GM19238 (cell line): ENCODE results near the gene ZNF564.
"Not testable (repeated sequence)": the region's sequence is repeated elsewhere in the genome, so short reads cannot be mapped to it uniquely, and the experiment has no call there.

ENCODE experiments used
- DNase-seq: peaks from one replicate; pipeline ENCODE4 v3.0.0; 2011; ENCODE audit warnings: low spot score; ENCODE audit not compliant: insufficient read length

Gene ZNF564

DNA sequence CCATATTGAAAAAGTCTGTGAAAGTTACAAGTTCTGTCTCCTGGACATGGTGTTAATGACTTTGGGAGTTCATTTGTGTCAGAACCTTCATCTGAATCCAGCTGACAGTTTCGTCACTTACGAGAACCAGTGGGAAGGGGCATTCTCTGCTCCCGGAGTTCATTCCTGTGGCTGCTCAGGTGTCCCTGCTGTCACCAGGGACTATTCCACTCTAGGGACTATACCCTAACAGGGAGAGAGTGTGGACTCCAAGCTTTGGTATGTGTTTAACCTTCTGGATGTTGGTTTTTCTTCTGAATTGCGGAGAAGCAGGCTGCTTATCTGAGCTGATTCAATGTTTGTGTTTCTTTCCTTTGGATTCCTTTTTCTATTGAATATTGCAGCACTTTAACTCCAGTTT is 54.2 kb downstream of the ZNF564 start:
- no peak for DNase-seq

- no peak for DNase-seq
Measured at GRCh38 chr19:12496480-12496879, 54.8 kb downstream of the ZNF564 start.

DNA sequence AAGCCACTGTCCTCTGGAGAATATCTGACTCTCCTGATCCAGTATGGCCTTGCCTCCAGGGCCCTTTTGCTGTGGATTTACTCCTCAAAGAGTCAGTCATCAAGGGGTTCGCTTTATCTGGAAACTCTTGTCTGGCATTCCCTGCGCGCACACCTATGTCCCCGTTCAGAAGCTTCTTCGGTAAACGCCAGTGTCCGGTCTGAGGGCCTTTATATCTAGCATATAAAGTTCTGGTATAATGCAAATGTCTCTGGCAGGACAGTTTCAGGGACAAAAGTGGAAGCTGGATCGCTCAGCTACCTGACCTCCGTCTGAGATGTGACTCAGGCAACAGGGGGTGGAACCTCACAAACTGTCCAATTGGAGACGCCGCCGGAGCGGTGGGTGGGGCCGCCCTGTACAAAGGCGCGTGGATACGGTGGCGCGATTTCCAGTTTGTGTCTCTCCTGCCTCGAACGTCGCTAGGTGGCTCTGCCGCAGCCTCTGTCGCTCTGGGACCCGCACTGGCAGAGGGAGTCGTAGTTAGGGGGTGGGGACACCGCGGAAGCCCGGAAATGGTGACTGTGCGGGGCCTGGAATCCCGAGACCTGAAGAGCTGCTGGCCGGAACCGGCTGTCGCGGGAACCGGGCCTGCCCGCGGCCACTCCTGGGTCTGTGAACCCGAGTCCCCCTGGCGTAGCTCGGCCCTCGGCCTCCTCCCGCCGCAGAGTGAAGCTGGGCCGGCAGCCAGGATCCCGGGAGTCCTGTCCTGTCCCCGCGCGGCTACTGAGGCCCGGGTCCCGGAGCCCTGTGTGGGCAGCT is 56.1 kb downstream of the ZNF564 start:
- DNase-seq, result peak; percentile 71

GRCh38 chr19:12494260-12494860 is 56.9 kb downstream of the ZNF564 start:
- no peak for DNase-seq

DNA sequence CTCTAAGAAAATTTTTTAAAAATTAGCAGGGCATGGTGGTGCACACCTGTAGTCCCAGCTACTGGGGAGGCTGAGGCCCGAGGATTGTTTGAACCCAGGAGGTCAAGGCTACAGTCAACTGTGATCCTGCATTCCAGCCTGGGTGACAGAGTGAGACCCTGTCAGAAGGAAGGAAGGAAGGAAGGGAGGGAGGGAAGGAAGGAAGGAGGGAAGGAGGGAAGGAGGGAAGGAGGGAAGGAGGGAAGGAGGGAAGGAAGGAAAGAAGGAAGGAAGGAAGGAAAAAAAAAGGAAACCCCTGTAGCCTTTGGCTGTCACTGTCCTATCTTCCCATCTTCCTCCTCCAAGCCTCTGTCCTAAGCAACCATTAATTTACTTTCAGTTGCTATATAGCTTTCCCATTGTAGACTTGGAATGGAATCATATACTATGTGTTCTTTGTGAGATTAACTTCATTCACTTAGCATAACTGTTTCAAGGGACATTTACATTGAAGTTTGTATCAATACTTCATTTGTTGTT is 65.0 kb downstream of the ZNF564 start:
- not testable (repeated sequence) for DNase-seq

DNA sequence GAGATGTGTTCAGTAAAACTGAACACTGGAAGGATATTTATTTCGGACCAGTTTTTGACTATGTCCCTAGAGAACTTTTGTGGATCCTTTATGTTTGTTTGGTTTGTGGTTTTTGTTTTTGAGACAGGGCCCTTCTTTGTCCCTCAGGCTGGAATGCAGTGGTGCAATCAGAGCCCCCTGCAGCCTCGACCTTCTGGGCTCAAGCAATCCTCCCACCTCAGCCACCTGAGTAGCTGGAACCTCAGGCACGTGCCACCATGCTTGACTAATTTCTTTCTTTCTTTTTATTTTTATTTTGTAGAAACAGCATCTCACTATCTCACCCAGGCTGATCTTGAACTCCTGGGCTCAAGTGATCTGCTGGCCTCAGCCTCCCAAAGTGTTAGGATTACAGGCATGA is 65.7 kb downstream of the ZNF564 start:
- DNase-seq, result no peak

DNA sequence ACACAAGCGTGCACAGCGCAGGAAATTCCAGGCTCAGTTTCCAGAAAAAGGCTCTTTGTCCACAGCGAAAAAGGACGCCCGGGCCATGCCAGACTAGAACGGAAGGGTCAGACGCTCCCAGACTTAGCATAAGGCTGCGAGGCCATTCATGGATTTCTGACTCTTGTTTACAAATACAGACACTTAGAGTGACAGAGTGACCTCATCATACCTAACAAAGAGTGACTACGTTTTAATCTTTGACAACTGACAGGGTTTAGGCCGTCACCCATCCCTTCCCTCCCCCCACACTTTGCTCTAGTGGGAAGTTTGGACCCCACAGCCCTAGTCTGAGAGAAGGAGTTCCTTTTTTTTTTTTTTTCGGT is 66.2 kb downstream of the ZNF564 start:
- no peak for DNase-seq

DNA sequence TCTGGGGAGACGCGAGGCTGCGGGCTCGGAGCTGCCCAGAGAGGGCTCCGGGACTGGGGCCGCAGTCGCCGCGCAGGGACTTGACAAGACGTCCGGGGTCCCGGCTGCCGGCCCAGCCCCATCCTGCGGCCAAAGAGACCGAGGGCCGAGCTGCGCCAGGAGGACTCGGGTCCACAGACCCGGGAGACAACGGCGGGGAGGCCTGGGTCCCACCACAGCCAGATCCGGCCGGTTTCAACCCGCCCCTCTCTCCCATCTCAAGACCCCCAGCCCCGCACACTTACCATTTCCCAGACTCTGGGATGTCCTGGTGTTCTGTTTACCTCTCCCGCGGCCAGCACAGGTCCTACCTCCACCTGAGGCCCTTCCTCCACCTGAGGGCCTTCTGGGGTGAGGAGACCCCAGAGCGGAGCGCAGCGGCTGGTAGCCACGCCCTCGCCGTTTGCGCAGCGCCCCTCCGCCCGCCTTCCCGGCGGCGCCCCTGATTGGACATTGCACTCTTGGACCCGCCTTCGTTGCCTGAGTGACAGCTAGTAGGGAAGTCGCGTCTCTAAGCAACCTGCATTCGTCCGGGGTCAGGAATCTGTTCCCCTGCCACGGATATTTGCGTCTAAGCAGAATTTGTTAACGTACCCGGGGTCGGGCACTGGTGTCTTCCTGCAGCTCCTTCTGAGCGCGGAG is 66.8 kb downstream of the ZNF564 start, which contains the start of gene ZNF709:
ZNF709 (minus strand) TSS at position 446 of the 681 bp plus-strand sequence; CDS start at position 287, 159 bp downstream.
- peak; percentile 79 for DNase-seq

DNA sequence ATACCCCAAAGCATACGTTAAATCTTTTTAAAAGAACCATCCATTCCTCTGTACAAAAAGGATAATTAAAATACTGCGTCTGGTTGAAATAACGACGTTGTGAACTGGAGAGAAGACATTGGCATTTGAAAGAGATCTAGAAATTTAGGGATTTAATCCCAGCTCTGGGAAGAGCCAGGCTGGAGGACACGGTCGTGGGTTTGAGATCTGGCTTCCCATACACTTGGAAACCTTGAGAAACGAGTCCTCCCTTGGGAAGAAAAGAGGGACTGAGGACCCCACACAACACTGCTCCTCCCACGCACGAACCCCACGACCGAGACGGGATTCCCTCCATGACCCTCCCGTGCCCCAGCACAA is 67.3 kb downstream of the ZNF564 start:
- DNase-seq, result no peak

- no peak for DNase-seq
Measured at GRCh38 chr19:12482509-12482886, 68.8 kb downstream of the ZNF564 start.

DNA sequence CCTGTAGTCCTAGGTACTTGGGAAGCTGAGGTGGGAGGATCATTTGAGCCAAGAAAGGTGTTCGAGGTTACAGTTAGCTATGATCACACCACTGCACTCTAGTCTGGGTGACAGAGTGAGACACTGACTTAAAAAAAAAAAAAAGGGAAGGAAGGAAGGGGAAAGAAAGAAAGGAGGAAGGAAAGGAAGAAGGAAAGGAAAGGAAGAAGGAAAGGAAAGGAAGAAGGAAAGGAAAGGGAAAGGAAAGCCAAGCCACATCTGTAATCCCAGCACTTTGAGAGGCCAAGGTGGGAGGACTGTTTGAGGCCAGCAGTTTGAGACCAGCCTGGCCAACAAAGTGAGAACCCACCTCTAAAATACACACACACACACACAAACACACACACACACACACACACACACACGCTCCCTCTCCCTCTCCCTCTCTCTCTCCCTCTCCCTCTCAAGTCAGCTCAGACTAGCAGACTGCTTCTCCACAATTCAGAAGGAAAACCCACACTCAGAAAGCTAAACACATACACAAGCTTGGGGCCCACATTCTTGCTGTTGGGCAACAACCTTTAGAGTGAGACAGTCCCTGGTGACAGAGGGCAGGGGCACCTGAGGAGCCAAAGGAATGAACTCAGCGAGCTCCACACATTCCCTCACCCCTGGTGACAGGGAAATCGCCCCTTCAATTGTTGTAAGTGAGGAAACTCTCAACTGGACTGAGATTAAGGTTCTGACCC is 69.3 kb downstream of the ZNF564 start:
- no peak for DNase-seq

GRCh38 chr19:12478234-12478941 is 72.9 kb downstream of the ZNF564 start:
- no peak for DNase-seq
